Trophoblast cell (in vitro differentiated cells and primary cell): ENCODE measurements around the gene CEP72.

Source experiments
- DNase-seq, 2 donors: peaks; one replicate each; pipeline ENCODE4 v3.0.0-alpha.2; 2016
- H2AFZ ChIP-seq: 2 replicates; pipeline ENCODE4 v1.6.1; 2013; ENCODE audit warnings: low read length, moderate library complexity, mild to moderate bottlenecking; ENCODE audit not compliant: insufficient read depth, poor library complexity
- H2AK5ac ChIP-seq: 2 replicates; pipeline ENCODE4 v1.6.1; 2013; ENCODE audit warnings: mild to moderate bottlenecking, low read length
- H2BK120ac ChIP-seq: 2 replicates; pipeline ENCODE4 v1.6.1; 2013; ENCODE audit warnings: low read length, mild to moderate bottlenecking, moderate library complexity; ENCODE audit not compliant: insufficient read depth, poor library complexity
- H2BK12ac ChIP-seq: 2 replicates; pipeline ENCODE4 v1.6.1; 2013; ENCODE audit warnings: mild to moderate bottlenecking, low read length, moderate library complexity
- H2BK5ac ChIP-seq: 2 replicates; pipeline ENCODE4 v1.6.1; 2013; ENCODE audit warnings: low read length, low read depth, moderate library complexity, mild to moderate bottlenecking; ENCODE audit not compliant: poor library complexity
- H3K14ac ChIP-seq: 2 replicates; pipeline ENCODE4 v1.6.1; 2013; ENCODE audit warnings: mild to moderate bottlenecking, low read length
- H3K18ac ChIP-seq: 2 replicates; pipeline ENCODE4 v1.6.1; 2013; ENCODE audit warnings: mild to moderate bottlenecking, low read length
- H3K23ac ChIP-seq: 2 replicates; pipeline ENCODE4 v1.6.1; 2013; ENCODE audit warnings: low read length
- H3K27ac ChIP-seq: 2 replicates; pipeline ENCODE4 v1.5.1; 2013; ENCODE audit warnings: low read depth, mild to moderate bottlenecking, inconsistent platforms, low read length, moderate library complexity
- H3K27me3 ChIP-seq: 2 replicates; pipeline ENCODE4 v1.6.1; 2013; ENCODE audit warnings: inconsistent platforms, mild to moderate bottlenecking, low read length, moderate library complexity; ENCODE audit not compliant: insufficient read depth
- H3K36me3 ChIP-seq, 2 experiments: 1 replicate in 1 of 2; 2 replicates in 1 of 2; pipeline ENCODE4 v1.6.1; 2013; ENCODE audit warnings: low read length in 2 of 2, mild to moderate bottlenecking in 2 of 2, moderate library complexity in 1 of 2; ENCODE audit not compliant: insufficient read depth in 2 of 2, control insufficient read depth in 1 of 2
- H3K4ac ChIP-seq: 2 replicates; pipeline ENCODE4 v1.6.1; 2013; ENCODE audit warnings: low read depth, mild to moderate bottlenecking, low read length, moderate library complexity
- H3K4me1 ChIP-seq, 2 experiments: 1 replicate in 1 of 2; 2 replicates in 1 of 2; pipeline ENCODE4 v1.6.1; 2013; ENCODE audit warnings: low read length in 2 of 2, mild to moderate bottlenecking in 2 of 2, moderate library complexity in 1 of 2; ENCODE audit not compliant: insufficient read depth in 2 of 2, control insufficient read depth in 1 of 2
- H3K4me2 ChIP-seq: 2 replicates; pipeline ENCODE4 v1.6.1; 2013; ENCODE audit warnings: inconsistent platforms, mild to moderate bottlenecking, low read length, moderate library complexity
- H3K4me3 ChIP-seq: 2 replicates; pipeline ENCODE4 v1.5.1; 2013; ENCODE audit warnings: mild to moderate bottlenecking, low read depth, low read length, inconsistent platforms
- H3K79me1 ChIP-seq: one replicate; pipeline ENCODE4 v1.6.1; 2013; ENCODE audit warnings: low read length
- H3K79me2 ChIP-seq: 2 replicates; pipeline ENCODE4 v1.6.1; 2013; ENCODE audit warnings: low read length, mild to moderate bottlenecking; ENCODE audit not compliant: control insufficient read depth, insufficient read depth, poor library complexity
- H3K9ac ChIP-seq: 2 replicates; pipeline ENCODE4 v1.6.1; 2013; ENCODE audit warnings: mild to moderate bottlenecking, low read length
- H3K9me3 ChIP-seq: 2 replicates; pipeline ENCODE4 v1.6.1; 2013; ENCODE audit warnings: low read depth, mild to moderate bottlenecking, control low read depth, inconsistent platforms, low read length; ENCODE audit not compliant: insufficient read depth
- H4K12ac ChIP-seq: 2 replicates; pipeline ENCODE4 v1.6.1; 2013; ENCODE audit warnings: low read depth, mild to moderate bottlenecking, low read length, moderate library complexity
- H4K8ac ChIP-seq: 2 replicates; pipeline ENCODE4 v1.6.1; 2013; ENCODE audit warnings: low read depth, mild to moderate bottlenecking, low read length, moderate library complexity
- H4K91ac ChIP-seq: one replicate; pipeline ENCODE4 v1.6.1; 2013; ENCODE audit warnings: low read depth, mild to moderate bottlenecking, low read length, moderate library complexity
- WGBS: extraction: QIAGEN DNeasy Blood & Tissue Kit; methylation state at CpG from one replicate; pipeline ENCODE4 v1.1.7; 2013; ENCODE audit warnings: missing lambda C conversion rate; ENCODE audit not compliant: insufficient read length, insufficient coverage; ENCODE audit errors: extremely low coverage; 5-methylcytosine and 5-hydroxymethylcytosine counted together

Gene CEP72

DNA sequence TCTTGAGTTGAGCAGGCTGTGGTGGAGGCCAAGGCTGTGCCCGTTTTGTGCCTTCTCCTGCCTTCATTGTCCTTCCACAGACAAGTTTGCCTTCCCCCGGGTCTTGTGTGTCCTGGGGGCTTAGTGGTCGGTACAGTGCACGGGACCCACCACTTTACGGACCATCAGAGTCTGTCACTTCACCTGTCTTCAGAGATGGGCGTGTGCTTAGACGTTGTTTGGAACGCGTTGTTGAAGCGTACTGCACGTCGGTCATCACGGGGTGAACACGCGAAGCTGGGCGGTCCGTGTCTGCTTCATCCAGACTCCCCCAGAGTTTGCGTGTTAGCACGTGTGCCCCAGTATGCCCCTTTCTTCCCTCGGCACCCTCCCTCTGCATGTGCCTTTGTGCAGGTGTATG lies 24.8 kb downstream of the CEP72 start:
- H3K4me1 ChIP-seq: no peaks in the 10 kb centered on the region
- no peak overlapping the region for H3K18ac ChIP-seq
- H3K79me1 ChIP-seq: no peaks in the 10 kb centered on the region
- H2BK12ac ChIP-seq: no peak overlapping the region
- H4K12ac ChIP-seq: no peak overlapping the region
- H3K36me3 ChIP-seq: peaks cover 70 to 76% of the 10 kb centered on the region in 2 experiments
- H2AFZ ChIP-seq: no peak overlapping the region
- H3K4me2 ChIP-seq: no peak overlapping the region
- H2BK5ac ChIP-seq: no peak overlapping the region
- no peak overlapping the region for H4K8ac ChIP-seq
- H3K4me3 ChIP-seq: no peak overlapping the region
- H3K27me3 ChIP-seq: no peaks in the 10 kb centered on the region
- WGBS: no CpG with 5 or more reads among the region's 20 CpGs
- no peaks in the 10 kb centered on the region for H3K9me3 ChIP-seq
- no peak overlapping the region for H3K23ac ChIP-seq
- no peak overlapping the region for H2BK120ac ChIP-seq
- H3K4ac ChIP-seq: no peak overlapping the region
- H4K91ac ChIP-seq: no peak overlapping the region
- DNase-seq: no peak
- H3K14ac ChIP-seq: no peak overlapping the region
- no peak overlapping the region for H3K27ac ChIP-seq
- H2AK5ac ChIP-seq: no peak overlapping the region
- no peak overlapping the region for H3K9ac ChIP-seq
- H3K79me2 ChIP-seq: no peaks in the 10 kb centered on the region

DNA sequence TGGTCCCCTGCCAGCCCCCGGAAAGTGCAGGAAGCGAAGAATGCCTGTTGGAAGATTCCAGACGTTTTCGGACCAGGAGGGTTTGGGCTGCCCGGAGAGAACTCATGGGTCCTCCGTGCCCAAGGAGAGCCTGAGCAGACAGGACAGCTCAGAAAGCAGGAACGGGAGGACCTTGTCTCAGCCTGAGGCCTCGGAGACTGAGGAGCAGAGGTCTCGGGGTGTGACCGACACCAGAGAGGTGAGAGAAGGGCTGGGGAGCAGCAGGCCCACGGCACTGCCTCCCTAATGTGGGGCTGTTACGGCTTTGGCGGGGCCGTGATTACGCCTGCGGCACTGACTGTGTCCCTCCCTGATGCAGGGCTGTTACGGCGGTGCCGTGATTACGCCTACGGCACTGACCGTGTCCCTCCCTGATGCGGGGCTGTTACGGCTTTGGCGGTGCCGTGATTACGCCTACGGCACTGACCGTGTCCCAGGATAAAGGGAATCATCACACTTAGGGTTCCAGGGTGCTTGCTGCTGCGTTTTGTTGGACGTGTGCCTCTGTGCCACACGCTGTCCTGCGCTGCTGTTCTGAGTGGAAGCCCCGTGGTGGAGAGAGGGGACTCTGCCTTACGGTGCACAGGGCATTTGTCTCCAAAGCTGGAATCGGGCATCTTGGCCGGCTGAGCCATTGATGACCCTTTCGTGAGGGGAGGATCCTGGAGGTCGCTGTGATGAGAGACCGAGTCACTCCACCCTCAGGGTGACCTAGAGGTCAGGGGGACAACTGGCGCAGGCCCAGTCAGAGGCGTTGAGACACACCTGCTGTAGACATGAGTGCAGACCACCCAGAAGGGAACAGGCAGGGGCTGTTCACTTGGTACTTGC lies 25.7 kb downstream of the CEP72 start:
- no peaks in the 10 kb centered on the region for H3K9me3 ChIP-seq
- H3K79me1 ChIP-seq: no peaks in the 10 kb centered on the region
- H3K4me2 ChIP-seq: no peak overlapping the region
- WGBS: no CpG with 5 or more reads among the region's 42 CpGs
- H3K4me1 ChIP-seq: no peaks in the 10 kb centered on the region
- H3K27ac ChIP-seq: no peak overlapping the region
- no peak overlapping the region for H3K4ac ChIP-seq
- H4K12ac ChIP-seq: no peak overlapping the region
- no peak overlapping the region for H2AK5ac ChIP-seq
- H4K8ac ChIP-seq: no peak overlapping the region
- peaks cover 77 to 82% of the 10 kb centered on the region in 2 experiments for H3K36me3 ChIP-seq
- DNase-seq: no peak
- no peak overlapping the region for H2BK120ac ChIP-seq
- no peak overlapping the region for H3K14ac ChIP-seq
- no peak overlapping the region for H4K91ac ChIP-seq
- no peak overlapping the region for H2BK5ac ChIP-seq
- H3K23ac ChIP-seq: no peak overlapping the region
- H3K18ac ChIP-seq: no peak overlapping the region
- no peak overlapping the region for H3K9ac ChIP-seq
- H3K79me2 ChIP-seq: no peaks in the 10 kb centered on the region
- H2AFZ ChIP-seq: no peak overlapping the region
- H2BK12ac ChIP-seq: no peak overlapping the region
- no peak overlapping the region for H3K4me3 ChIP-seq
- H3K27me3 ChIP-seq: no peaks in the 10 kb centered on the region

DNA sequence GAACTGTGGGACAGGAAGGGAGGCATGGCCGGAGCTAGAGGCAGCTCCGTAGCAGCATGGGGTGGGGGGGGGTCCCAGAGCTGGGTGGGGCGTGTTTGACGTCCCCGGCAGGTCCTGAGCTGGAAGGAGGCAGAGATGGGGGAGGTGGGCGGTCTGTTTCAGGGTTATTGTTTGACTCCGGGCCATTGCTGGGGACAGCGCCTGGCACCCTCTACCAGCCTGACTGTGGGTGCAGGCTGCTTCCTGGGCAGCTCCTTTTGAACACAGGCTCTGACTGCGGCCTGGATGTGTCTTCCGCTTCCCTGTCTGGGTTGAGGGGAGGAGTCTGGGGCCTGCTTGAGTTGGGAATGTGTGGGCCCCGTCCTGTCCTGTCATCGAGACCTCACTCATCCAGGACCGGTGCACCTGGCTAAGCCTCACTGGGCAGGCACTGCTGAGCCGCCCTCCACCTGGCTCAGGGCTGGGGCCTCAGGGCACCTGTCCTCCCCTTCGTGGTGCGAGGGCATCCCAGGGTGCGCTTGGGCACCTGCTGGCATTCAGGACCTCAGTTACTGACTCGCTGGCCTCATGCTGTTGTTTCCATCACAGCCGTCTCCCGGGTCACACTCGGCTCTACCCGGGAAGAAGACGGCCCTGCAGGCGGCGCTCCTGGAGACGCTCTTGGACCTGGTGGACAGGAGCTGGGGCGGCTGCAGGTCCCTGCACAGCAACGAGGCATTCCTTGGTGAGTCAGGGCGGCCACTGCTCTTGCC lies 26.5 kb downstream of the CEP72 start:
- Histone ChIP-seq H3K18ac (no peak overlapping the region), H2BK120ac (no peak overlapping the region), H3K27me3 (no peaks in the 10 kb centered on the region), H3K4me2 (no peak overlapping the region), H3K79me1 (no peaks in the 10 kb centered on the region), H2AK5ac (no peak overlapping the region), H2BK12ac (no peak overlapping the region), H3K4me1 (no peaks in the 10 kb centered on the region), H3K9me3 (no peaks in the 10 kb centered on the region), H3K79me2 (no peaks in the 10 kb centered on the region), H3K27ac (no peak overlapping the region), H4K8ac (no peak overlapping the region), H3K14ac (no peak overlapping the region), H4K91ac (no peak overlapping the region), H2BK5ac (no peak overlapping the region), H2AFZ (no peak overlapping the region), H4K12ac (no peak overlapping the region), H3K4me3 (no peak overlapping the region), H3K4ac (no peak overlapping the region), H3K23ac (no peak overlapping the region), H3K36me3 (peaks cover 81 to 87% of the 10 kb centered on the region in 2 experiments), H3K9ac (no peak overlapping the region)
- peak in 1 of 2 donors; percentile 36 for DNase-seq
- WGBS: no CpG with 5 or more reads among the region's 29 CpGs

DNA sequence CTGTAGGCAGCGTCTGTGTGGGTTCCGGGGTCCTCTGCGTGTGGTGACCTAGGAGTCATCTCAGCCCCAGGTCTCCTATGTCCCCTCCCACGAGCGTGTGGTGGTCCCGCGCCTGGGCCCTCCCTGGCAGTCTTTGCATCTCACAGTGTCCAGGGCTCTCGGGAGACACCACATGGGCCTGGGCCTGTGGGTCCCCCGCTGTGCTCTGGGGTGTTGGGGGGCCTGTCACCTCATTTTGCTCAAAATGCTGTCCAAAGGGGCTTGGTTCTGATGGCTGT lies 27.1 kb downstream of the CEP72 start:
- Histone ChIP-seq H3K4me3 (no peak overlapping the region), H3K9ac (no peak overlapping the region), H3K36me3 (peaks cover 80 to 86% of the 10 kb centered on the region in 2 experiments), H3K14ac (no peak overlapping the region), H3K79me1 (no peaks in the 10 kb centered on the region), H2BK120ac (no peak overlapping the region), H3K4ac (no peak overlapping the region), H3K27ac (no peak overlapping the region), H3K4me2 (no peak overlapping the region), H3K79me2 (no peaks in the 10 kb centered on the region), H3K23ac (no peak overlapping the region), H2AK5ac (no peak overlapping the region), H4K8ac (no peak overlapping the region), H2BK5ac (no peak overlapping the region), H3K27me3 (no peaks in the 10 kb centered on the region), H4K12ac (no peak overlapping the region), H3K4me1 (no peaks in the 10 kb centered on the region), H4K91ac (no peak overlapping the region), H3K18ac (no peak overlapping the region), H2BK12ac (no peak overlapping the region), H2AFZ (no peak overlapping the region), H3K9me3 (no peaks in the 10 kb centered on the region)
- no CpG with 5 or more reads among the region's 9 CpGs for WGBS
- DNase-seq: no peak
